OCI-M2 (cell line): ENCODE data around the gene FSD1.
"Not testable (repeated sequence)": the region's sequence is repeated elsewhere in the genome, so short reads cannot be mapped to it uniquely, and the experiment has no call there.

Experiments used
- DNase-seq: peaks from one replicate; lab custom pipeline; 2025; ENCODE audit not compliant: unreplicated experiment; lab: John Stamatoyannopoulos, UW

The FSD1 gene

DNA sequence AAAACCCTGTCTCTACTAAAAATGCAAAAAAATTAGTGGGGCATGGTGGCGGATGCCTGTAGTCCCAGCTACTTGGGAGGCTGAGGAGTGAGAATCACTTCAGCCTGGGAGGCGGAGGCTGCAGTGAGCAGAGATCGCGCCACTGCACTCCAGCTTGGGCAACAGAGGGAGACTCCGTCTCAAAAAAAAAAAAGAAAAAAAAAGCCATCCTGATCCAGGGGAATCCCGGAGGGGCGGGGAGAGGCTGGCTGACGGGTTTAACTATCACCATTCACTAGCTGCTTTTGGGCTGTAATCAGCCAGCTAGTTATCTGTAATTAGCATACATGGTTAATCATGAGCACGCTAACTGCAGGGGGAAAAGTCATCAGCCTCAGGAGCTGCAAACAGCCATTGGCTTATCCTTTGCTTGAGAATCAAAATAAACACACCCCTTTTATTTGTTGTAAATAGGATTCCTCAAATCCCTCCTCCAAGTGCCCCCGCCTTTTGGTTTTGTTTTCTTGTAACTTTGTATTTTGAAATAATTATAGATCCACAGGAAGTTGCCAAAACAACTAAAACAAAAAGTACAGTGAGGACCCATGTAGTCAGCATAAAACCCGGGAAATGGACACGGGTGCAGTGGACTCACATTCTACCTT is 9.6 kb downstream of the FSD1 start:
- no peak for DNase-seq

DNA sequence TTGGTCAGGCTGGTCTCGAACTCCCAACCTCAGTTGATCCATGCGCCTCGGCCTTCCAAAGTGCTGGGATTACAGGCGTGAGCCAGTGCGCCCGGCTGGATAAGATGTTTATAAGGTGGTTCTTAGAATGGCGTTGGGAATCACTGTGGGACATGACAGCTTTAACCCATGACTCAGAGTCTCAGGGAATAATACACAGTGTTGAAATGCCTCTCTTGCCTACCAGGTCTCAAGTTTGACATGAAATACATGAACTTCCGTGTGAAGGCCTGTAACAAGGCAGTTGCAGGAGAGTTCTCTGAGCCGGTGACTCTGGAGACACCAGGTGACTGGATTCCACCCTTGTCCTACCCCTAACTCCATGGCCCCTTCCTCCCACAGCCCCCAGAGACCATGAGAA is 12.6 kb downstream of the FSD1 start:
- DNase-seq, result no peak

- no peak for DNase-seq
Observed at GRCh38 chr19:4318460-4318859, 14.1 kb downstream of the FSD1 start.

- no peak for DNase-seq
Observed at GRCh38 chr19:4319067-4319718, 14.8 kb downstream of the FSD1 start.

DNA sequence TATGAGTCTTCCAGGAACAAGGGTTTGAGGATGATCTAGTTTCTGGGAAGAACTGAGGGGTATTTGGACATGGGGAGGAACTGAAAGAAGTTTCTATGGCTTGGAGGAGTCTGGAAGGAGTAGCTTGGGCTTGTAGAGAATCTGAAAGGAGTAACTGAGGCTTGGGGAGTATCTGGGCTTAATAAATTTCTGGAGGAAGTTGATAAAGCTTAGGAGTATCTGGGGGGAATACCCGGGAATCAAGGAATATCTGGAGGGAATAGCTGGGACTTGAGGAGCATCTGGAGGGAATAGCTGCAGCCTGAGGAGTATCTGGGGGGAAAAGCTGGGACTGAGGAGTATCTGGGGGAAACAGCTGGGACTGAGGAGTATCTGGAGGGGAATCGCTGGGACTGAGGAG is 16.0 kb downstream of the FSD1 start:
- DNase-seq, result no peak

- no peak for DNase-seq
Observed at GRCh38 chr19:4322942-4323665, 18.7 kb downstream of the FSD1 start.

DNA sequence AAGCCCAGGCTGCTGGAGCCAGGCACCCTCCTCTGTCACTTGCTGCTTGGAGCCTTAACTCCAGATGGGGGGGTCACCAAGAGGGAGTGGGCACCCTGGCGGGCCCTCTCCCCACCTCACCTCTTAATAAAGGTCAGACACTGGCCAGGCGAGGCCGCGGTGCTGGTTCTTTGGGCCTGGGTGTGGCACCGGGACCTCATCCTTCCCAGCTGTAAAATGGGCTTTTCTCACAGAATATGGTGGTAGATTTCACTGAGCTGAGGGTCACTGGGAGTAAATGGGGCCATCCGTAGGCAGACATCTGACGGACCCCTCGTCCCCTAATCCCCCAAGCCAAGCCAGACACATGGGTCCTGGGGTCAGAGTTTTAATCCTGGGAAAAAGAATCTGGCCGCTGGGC is 19.3 kb downstream of the FSD1 start:
- no peak for DNase-seq

DNA sequence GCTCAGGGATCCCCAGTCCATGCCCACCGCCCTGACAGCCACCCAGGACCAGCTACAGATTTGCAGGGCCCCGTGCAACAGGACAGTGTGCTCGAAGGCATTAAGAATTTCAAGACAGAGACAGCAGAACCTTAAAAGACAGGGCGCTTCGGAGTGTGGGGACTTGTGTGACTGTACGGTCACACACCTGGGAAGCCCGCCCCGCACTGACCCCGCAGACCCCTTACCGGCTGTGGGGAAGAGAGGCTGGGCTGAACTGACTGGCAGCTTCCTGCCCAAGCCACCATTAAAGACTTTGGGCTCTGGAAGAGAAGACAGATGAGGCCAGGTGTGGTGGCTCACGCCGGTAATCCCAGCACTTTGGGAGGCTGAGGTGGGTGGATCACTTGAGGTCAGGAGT is 19.8 kb downstream of the FSD1 start:
- DNase-seq, result no peak

DNA sequence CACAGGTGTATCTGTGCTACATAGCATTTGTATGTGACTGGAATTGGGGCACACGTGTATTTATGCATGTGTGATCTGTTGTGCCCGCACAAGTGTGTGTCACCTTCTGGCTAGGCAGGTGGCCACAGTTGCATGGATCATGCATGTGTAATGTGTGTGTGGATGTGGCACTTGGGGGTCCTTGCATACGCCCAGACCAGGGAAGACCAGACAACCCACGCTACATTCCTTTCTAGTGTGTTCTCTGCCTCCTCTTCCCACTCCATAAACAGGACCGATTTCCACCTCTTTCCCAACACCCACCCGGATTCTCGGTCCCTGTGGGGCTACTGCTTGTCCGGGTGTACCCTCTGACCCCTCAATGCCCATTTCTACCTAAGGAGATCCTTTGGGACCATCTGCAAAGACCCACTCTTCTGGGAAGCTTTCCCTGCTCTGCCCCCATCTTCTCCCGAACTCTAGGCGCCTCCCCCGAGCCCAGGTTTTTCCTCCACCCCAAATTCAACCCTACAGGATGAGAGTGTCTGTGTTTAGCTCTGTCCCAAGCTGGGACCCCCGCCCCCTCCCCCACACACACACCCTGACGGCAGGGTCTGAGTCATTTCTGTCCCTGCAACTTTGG is 21.9 kb downstream of the FSD1 start:
- DNase-seq, result no peak

DNA sequence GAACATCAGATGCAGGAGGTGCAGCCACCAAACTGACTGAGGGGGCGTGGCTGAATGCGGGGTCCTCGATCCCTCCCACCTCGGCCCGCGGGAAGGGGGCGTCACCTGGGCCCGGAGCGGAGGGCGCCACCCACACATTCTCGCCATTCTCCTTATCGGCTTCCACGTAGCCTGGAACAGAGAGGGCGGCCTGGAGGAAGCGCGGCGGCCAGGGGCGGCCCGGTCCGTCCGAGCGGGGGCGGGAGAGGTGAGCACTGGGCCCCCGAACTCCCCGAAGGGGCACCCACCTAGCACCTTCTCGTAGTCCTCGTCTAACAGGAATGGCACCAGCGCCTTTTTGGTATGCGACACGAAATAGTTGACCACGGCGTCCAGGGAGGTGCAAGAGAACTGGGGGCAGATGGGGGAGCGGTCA is 22.4 kb downstream of the FSD1 start:
- no peak for DNase-seq

DNA sequence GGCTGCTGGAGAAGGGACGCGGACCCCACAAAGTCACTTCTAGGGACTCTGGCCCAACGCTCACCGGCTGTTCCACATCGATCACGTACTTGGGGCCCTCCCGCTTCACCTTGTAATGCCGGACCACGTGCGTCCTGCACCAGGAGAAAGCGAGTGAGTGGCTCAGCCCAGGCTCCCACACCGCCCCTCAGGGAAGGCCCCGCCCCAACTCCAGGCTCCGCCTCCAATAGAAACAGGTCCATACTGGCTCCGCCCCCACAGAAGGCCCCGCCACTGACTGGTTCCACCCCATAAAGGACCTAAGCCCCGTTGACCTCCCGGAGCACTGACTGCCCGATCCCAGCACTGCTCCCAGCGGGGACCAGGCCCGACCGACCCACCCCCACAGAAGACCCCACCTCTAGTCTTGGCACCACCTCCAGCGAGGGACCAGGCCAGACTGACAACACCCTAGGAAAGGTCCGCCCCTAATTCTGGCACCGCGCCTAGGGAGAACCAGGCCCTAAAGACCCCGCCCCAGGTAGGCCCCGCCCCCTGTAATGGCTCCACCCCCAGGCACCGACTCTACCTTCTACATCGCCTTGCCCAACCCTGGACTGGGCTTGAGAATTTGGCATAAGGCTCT is 23.0 kb downstream of the FSD1 start:
- peak; percentile 87 for DNase-seq

DNA sequence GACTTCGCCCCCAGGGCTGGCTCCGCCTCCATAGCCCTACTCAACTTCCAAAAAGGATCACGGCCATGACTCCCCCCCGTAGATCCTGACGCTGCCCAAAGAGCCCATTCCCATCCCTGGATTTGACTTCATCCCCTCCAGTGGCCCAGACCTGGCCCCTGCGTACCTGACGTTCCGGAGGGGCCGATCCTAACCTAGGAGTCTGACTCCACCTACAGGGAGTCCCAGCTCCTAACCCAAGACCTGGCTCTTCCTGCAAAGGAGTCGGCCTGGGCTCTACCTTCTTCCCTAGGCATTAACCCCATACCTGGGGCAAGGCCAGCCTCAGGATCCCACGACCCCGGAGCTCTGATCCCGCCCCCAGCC is 23.5 kb downstream of the FSD1 start:
- DNase-seq, result no peak

GRCh38 chr19:4328243-4328990 is 24.0 kb downstream of the FSD1 start:
- peak; percentile 79 for DNase-seq

DNA sequence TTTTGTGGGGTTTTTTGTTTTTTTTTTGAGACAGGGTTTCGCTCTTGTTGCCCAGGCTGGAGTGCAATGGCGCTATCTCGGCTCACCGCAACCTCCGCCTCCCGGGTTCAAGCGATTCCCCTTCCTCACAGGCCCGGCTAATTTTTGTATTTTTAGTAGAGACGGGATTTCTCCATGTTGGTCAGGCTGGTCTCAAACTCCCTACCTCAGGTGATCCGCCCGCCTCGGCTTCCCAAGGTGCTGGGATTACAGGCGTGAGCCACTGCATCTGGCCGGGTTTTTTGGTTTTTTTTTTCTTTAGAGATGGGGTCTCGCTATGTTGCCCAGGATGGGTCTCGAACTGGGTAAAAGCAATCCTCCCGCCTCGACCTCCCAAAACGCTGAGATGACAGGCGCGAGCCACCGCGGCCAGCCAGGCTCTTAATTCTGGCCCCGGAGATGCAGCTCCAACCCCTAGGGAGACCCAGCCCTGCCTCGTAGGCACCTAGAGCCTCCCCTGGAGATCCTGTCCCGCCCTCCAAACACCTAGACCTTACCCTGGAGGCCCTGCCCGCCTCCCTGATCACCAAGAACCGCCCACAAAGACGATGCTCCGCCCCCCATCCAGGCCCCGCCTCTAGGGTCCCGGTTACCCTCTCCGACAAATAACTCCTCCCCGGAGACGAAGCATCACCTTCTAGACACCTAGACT is 24.7 kb downstream of the FSD1 start:
- DNase-seq, result not testable (repeated sequence)

DNA sequence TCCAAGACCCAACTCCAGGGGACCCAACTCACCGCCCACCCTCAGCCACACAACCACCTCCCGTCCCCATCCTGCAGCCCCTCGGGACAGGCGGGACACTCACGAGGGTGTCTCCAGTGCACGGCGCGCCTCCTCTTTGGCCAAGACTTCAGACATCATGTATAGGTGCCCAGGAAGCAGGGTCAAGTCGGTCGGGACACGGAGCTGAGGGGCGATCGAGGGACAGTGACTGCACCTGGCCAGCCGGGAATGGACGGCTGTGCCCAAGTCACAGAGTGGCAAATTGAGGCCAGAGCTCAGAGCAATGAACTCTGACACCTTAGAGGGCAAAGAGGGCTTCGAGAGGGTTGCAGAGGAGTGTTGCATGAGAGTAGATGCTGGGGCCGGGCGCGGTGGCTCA is 25.5 kb downstream of the FSD1 start:
- no peak for DNase-seq

GRCh38 chr19:4334929-4335570 is 30.7 kb downstream of the FSD1 start:
- DNase-seq, result no peak

DNA sequence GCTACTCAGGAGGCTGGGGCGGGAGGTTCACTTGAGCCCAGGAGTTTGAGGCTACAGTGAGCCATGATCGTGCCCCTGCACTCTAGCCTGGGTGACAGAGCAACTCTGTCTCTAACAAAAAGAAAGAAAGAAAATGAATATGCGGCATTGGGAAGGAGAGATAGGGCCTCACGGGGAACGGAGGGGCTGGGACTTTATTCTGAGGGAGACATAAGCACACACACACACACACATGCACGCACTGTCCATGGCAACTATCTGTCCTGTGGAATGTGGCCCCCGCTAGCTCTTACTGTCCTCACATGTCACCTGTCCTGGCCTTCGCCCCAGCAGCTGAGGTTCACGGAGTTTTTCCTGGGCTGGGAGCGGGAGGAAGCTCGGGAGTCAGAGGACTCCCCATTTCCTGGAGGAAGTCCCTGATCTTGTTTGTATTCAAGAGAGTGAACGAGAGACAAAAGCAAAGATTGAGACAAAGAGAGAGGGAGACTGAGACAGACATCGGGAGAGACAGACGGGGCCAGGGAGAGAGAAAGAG is 33.6 kb downstream of the FSD1 start:
- DNase-seq, result no peak

- DNase-seq, result no peak
Observed at GRCh38 chr19:4338441-4339355, 34.3 kb downstream of the FSD1 start, which contains the start of gene STAP2. Gene STAP2 (minus strand): TSS chr19:4338827. CDS start chr19:4338753, 74 bp downstream.

- DNase-seq, result no peak
Observed at GRCh38 chr19:4342314-4342614, 37.9 kb downstream of the FSD1 start.
